ENCODE data around the gene VRK1. TPM values are rescaled to one million over a fixed set of nuclear protein-coding genes. Genes with fewer than 3 reads are reported as not detected.

Gene VRK1
- total and polyA plus RNA-seq, 2 of the 8 experiments (the other 6 are each of a cell fraction or from before 2014, with no cell fraction given) = 24.2 to 64.8 TPM

DNA sequence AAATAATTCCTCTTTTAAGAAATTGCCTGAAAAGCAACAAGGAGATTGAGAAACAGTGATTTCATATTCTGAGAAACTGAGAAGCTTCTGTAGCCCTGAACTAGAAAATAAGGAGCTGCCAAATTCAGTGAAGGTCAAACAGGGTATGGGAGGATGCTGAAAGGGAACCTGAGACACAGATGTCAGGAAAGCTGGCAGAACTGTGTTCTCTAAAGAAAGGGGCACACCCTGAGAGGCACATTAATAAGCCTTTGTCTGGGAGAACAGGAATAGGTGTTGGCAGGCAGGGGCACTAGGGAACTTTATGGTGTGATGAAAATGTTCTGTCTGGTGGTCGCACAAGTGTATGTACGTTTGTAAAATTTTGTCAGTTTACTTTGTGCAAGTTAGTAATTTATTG is 29.6 kb downstream of the VRK1 start:
- peaks cover 0 to 96% of the 10 kb centered on the region in 2 experiments; a peak in 2 of 4 replicates for H3K79me2 ChIP-seq (ENCODE audit: control insufficient read depth in 1 of 2, insufficient read depth in 2 of 2, low read length in 2 of 2)
- H3K27ac ChIP-seq (ENCODE audit: low read depth, low read length) = no peak overlapping the region
- no peak overlapping the region for H3K4me2 ChIP-seq (ENCODE audit: insufficient read depth in 1 of 2, low read depth in 2 of 2, low read length in 2 of 2)
- H3K56ac ChIP-seq (replicated peaks; ENCODE audit: insufficient read length, low read depth, low read length) = no peak overlapping the region
- no peaks in the 10 kb centered on the region for H3K27me3 ChIP-seq (replicated peaks in 1 of 4; ENCODE audit: control insufficient read depth in 3 of 4, extremely low read depth in 1 of 4, insufficient read depth in 3 of 4, low read length in 3 of 4)
- WGBS, 2 experiments (ENCODE audit: extremely low coverage in 1 of 2, insufficient coverage in 1 of 2, insufficient read length in 1 of 2, insufficient replicate concordance in 2 of 2, low coverage in 1 of 2, low lambda C conversion rate in 2 of 2, missing lambda C conversion rate in 1 of 2) = 94% methylated on average over 2 of the region's 2 CpGs; no CpG with 5 or more reads in 1 of the 2 experiments
- no peak overlapping the region for H3K4me3 ChIP-seq (ENCODE audit: extremely low read depth in 1 of 4, insufficient read depth in 2 of 4, low read depth in 3 of 4, low read length in 4 of 4)
- no peak overlapping the region for H3K23ac ChIP-seq (ENCODE audit: insufficient read length)
- H4K20me1 ChIP-seq (replicated peaks in 1 of 2; ENCODE audit: control insufficient read depth in 1 of 2, insufficient read depth in 2 of 2, low read length in 2 of 2) = peaks cover 6 to 7% of the 10 kb centered on the region in 2 experiments
- no peak overlapping the region for H2BK15ac ChIP-seq (ENCODE audit: low read length)
- ChIA-PET POLR2A (ENCODE audit: partially characterized antibody) (interaction anchor here (1.2 kb wide), 1 partner anchor 29 kb away, joined by 6 read pairs; the partner anchor contains the start of gene VRK1), CTCF (ENCODE audit: partially characterized antibody) (interaction anchor here (0.9 to 2.6 kb wide), 4 partner anchors 9 to 243 kb away, joined by 3 to 10 read pairs (median 4); no protein-coding TSS in a partner anchor)
- no peak overlapping the region for H4K8ac ChIP-seq (ENCODE audit: extremely low read depth, insufficient read depth, low read length)
- H2BK20ac ChIP-seq (ENCODE audit: low read length) = no peak overlapping the region
- no peak overlapping the region for H3K14ac ChIP-seq (ENCODE audit: insufficient read length)
- no peak overlapping the region for H3K18ac ChIP-seq (ENCODE audit: extremely low read depth, low read length)
- no peak for FAIRE-seq
- H4K5ac ChIP-seq (ENCODE audit: insufficient read length, low read depth, low read length) = no peak overlapping the region
- H4K91ac ChIP-seq (replicated peaks; ENCODE audit: insufficient read length, low read length) = no peak overlapping the region
- H2BK5ac ChIP-seq (ENCODE audit: low read depth, low read length) = no peak overlapping the region
- no peaks in the 10 kb centered on the region for H3K36me3 ChIP-seq (ENCODE audit: control insufficient read depth in 2 of 4, insufficient read depth in 4 of 4, low read length in 3 of 4)
- TF ChIP-seq, protein P1, sequence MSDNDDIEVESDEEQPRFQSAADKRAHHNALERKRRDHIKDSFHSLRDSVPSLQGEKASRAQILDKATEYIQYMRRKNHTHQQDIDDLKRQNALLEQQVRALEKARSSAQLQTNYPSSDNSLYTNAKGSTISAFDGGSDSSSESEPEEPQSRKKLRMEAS (IDR thresholded peaks at IDR 0.05) = no peak
- TF ChIP-seq RNF2 (IDR thresholded peaks at IDR 0.05; ENCODE audit: borderline replicate concordance, low read depth, low read length, missing control alignments, poor library complexity, severe bottlenecking) (no peak), SIRT6 (IDR thresholded peaks at IDR 0.05; ENCODE audit: low read length) (no peak), TBP (IDR thresholded peaks at IDR 0.05; ENCODE audit: low read depth, low read length) (no peak), EZH2 (IDR thresholded peaks at IDR 0.05; ENCODE audit: low read depth, low read length, severe bottlenecking) (no peak), JUN (IDR thresholded peaks at IDR 0.05; ENCODE audit: low read depth, low read length) (no peak), SP2 (IDR thresholded peaks at IDR 0.05; ENCODE audit: low read length) (no peak), EGR1 (IDR thresholded peaks at IDR 0.05; ENCODE audit: borderline replicate concordance, low read depth, low read length) (no peak), PHF8 (conservative IDR thresholded peaks at IDR 0.05; ENCODE audit: low read depth, low read length) (no peak), SIX5 (IDR thresholded peaks at IDR 0.05; ENCODE audit: low read depth, low read length) (no peak), TEAD4 (IDR thresholded peaks at IDR 0.05; ENCODE audit: low read depth, low read length) (no peak), SUZ12 (IDR thresholded peaks at IDR 0.05; ENCODE audit: low read length) (no peak), POLR2A (IDR thresholded peaks at IDR 0.05; ENCODE audit: control extremely low read depth in 1 of 2, low read depth in 2 of 2, low read length in 2 of 2) (no peak), JUND (IDR thresholded peaks at IDR 0.05; ENCODE audit: low read length) (no peak), GABPA (IDR thresholded peaks at IDR 0.05; ENCODE audit: borderline replicate concordance, insufficient read depth, low read length) (no peak)
- H3K79me1 ChIP-seq (ENCODE audit: low read depth, low read length) = peaks cover 5% of the 10 kb centered on the region; the same call in 1 of the 2 replicates
- no peak overlapping the region for H2BK12ac ChIP-seq (ENCODE audit: low read depth, low read length)
- no peaks in the 10 kb centered on the region for H3K23me2 ChIP-seq (ENCODE audit: low read depth, low read length)
- no peak overlapping the region for H2AFZ ChIP-seq (ENCODE audit: low read length)
- H2AK5ac ChIP-seq (ENCODE audit: low read depth, low read length) = no peak overlapping the region
- no peaks in the 10 kb centered on the region for H3K9me3 ChIP-seq (ENCODE audit: insufficient read depth in 2 of 2, low read depth in 1 of 2, low read length in 1 of 2)
- DNase-seq (ENCODE audit: low read depth in 1 of 2, low spot score in 2 of 2) = no peak
- no peak overlapping the region for H3K9ac ChIP-seq (replicated peaks in 1 of 4; ENCODE audit: extremely low read depth in 1 of 4, low read depth in 3 of 4, low read length in 3 of 4)
- H3K4me1 ChIP-seq (replicated peaks in 1 of 4; ENCODE audit: control insufficient read depth in 3 of 4, insufficient read depth in 4 of 4, low read length in 3 of 4) = no peaks in the 10 kb centered on the region
- no peak overlapping the region for H2BK120ac ChIP-seq (replicated peaks; ENCODE audit: low read depth, low read length)
- H3K4ac ChIP-seq (replicated peaks; ENCODE audit: insufficient read length, low read depth, low read length) = no peak overlapping the region

Data from H1 (cell line).